ENCODE results near the gene KCNQ1. TPM values are rescaled to one million over a fixed set of nuclear protein-coding genes. Genes with fewer than 3 reads are reported as not detected.
A peak's percentile ranks its signal among the peaks of the same experiment; 100 is the strongest.

The KCNQ1 gene
- total RNA-seq, 1 donor from 2014 or later: 0.16 TPM

- TF ChIP-seq CTCF (IDR thresholded peaks at IDR 0.05): no peak
- no peaks in the 10 kb centered on the region for H3K27me3 Mint-ChIP-seq (ENCODE audit: unreplicated experiment)
- H3K36me3 Mint-ChIP-seq (ENCODE audit: unreplicated experiment): peaks cover 7% of the 10 kb centered on the region
- H3K9me3 Mint-ChIP-seq (ENCODE audit: unreplicated experiment): peaks cover 26% of the 10 kb centered on the region
- H3K4me3 Mint-ChIP-seq (ENCODE audit: unreplicated experiment): no peak overlapping the region
- H3K27ac Mint-ChIP-seq (ENCODE audit: unreplicated experiment): no peak overlapping the region
- H3K4me1 Mint-ChIP-seq (ENCODE audit: unreplicated experiment): peaks cover 13% of the 10 kb centered on the region
- no peak for DNase-seq (ENCODE audit: extremely low spot score, unreplicated experiment)
Observed at GRCh38 chr11:2819316-2819715, 374.5 kb downstream of the KCNQ1 start.

- H3K36me3 Mint-ChIP-seq (ENCODE audit: unreplicated experiment): peaks cover 7% of the 10 kb centered on the region
- H3K9me3 Mint-ChIP-seq (ENCODE audit: unreplicated experiment): peaks cover 24% of the 10 kb centered on the region
- no peak overlapping the region for H3K27ac Mint-ChIP-seq (ENCODE audit: unreplicated experiment)
- H3K4me1 Mint-ChIP-seq (ENCODE audit: unreplicated experiment): peaks cover 27% of the 10 kb centered on the region
- DNase-seq (ENCODE audit: extremely low spot score, unreplicated experiment): no peak
- H3K27me3 Mint-ChIP-seq (ENCODE audit: unreplicated experiment): no peaks in the 10 kb centered on the region
- H3K4me3 Mint-ChIP-seq (ENCODE audit: unreplicated experiment): no peak overlapping the region
- TF ChIP-seq CTCF (IDR thresholded peaks at IDR 0.05): no peak
Observed at GRCh38 chr11:2820976-2821375, 376.2 kb downstream of the KCNQ1 start.

- DNase-seq (ENCODE audit: extremely low spot score, unreplicated experiment): no peak
- Mint-ChIP-seq H3K36me3 (ENCODE audit: unreplicated experiment) (peaks cover 7% of the 10 kb centered on the region), H3K27me3 (ENCODE audit: unreplicated experiment) (no peaks in the 10 kb centered on the region), H3K4me3 (ENCODE audit: unreplicated experiment) (no peak overlapping the region), H3K27ac (ENCODE audit: unreplicated experiment) (no peak overlapping the region), H3K9me3 (ENCODE audit: unreplicated experiment) (peaks cover 22% of the 10 kb centered on the region), H3K4me1 (ENCODE audit: unreplicated experiment) (peaks cover 32% of the 10 kb centered on the region)
- TF ChIP-seq CTCF (IDR thresholded peaks at IDR 0.05): no peak
Observed at GRCh38 chr11:2821891-2822290, 377.1 kb downstream of the KCNQ1 start.

GRCh38 chr11:2824851-2825250 lies 380.0 kb downstream of the KCNQ1 start:
- Mint-ChIP-seq H3K27me3 (ENCODE audit: unreplicated experiment) (no peaks in the 10 kb centered on the region), H3K27ac (ENCODE audit: unreplicated experiment) (peak overlapping the region; percentile 70), H3K9me3 (ENCODE audit: unreplicated experiment) (peaks cover 38% of the 10 kb centered on the region), H3K4me1 (ENCODE audit: unreplicated experiment) (peaks cover 32% of the 10 kb centered on the region), H3K4me3 (ENCODE audit: unreplicated experiment) (no peak overlapping the region), H3K36me3 (ENCODE audit: unreplicated experiment) (peaks cover 11% of the 10 kb centered on the region)
- TF ChIP-seq CTCF (IDR thresholded peaks at IDR 0.05): no peak
- no peak for DNase-seq (ENCODE audit: extremely low spot score, unreplicated experiment)

GRCh38 chr11:2825261-2825888 lies 380.6 kb downstream of the KCNQ1 start:
- Mint-ChIP-seq H3K27me3 (ENCODE audit: unreplicated experiment) (no peaks in the 10 kb centered on the region), H3K9me3 (ENCODE audit: unreplicated experiment) (peaks cover 35% of the 10 kb centered on the region), H3K4me1 (ENCODE audit: unreplicated experiment) (peaks cover 32% of the 10 kb centered on the region), H3K36me3 (ENCODE audit: unreplicated experiment) (peaks cover 11% of the 10 kb centered on the region), H3K27ac (ENCODE audit: unreplicated experiment) (peak overlapping the region; percentile 87), H3K4me3 (ENCODE audit: unreplicated experiment) (no peak overlapping the region)
- no peak for TF ChIP-seq CTCF (IDR thresholded peaks at IDR 0.05)
- no peak for DNase-seq (ENCODE audit: extremely low spot score, unreplicated experiment)

Data from osteocyte (in vitro differentiated cells).